KMS-11 (cell line): ENCODE results near the gene AUTS2.

Experiments
- H2AFZ ChIP-seq: fragments of 200-600 bp; sonication (generic); 2 replicates; pipeline ENCODE4 v1.6.1; 2016; ENCODE audit warnings: antibody characterized with exemption, mixed run types, low read depth
- H3K27ac ChIP-seq: fragments of 200-600 bp; sonication (generic); 2 replicates; pipeline ENCODE4 v1.6.1; 2016; ENCODE audit warnings: mild to moderate bottlenecking, mixed run types
- H3K27me3 ChIP-seq: fragments of 200-600 bp; sonication (generic); 2 replicates; pipeline ENCODE4 v1.6.1; 2017; ENCODE audit warnings: mild to moderate bottlenecking, low read depth, mixed run types, moderate library complexity; ENCODE audit not compliant: insufficient read depth
- H3K36me3 ChIP-seq: fragments of 200-600 bp; sonication (generic); 2 replicates; pipeline ENCODE4 v1.6.1; 2017; ENCODE audit warnings: mild to moderate bottlenecking, mixed run types; ENCODE audit not compliant: insufficient read depth
- H3K4me1 ChIP-seq: fragments of 200-600 bp; sonication (generic); 2 replicates; pipeline ENCODE4 v1.6.1; 2016; ENCODE audit warnings: mild to moderate bottlenecking, low read depth, mixed run types; ENCODE audit not compliant: poor library complexity, severe bottlenecking
- H3K4me2 ChIP-seq: fragments of 200-600 bp; sonication (generic); 2 replicates; pipeline ENCODE4 v1.7.0; 2016; ENCODE audit warnings: mild to moderate bottlenecking, mixed run types
- H3K4me3 ChIP-seq: fragments of 200-600 bp; sonication (generic); IDR thresholded peaks from 2 replicates; pipeline ENCODE4 v1.6.1; 2017; ENCODE audit warnings: low read depth, low read length, mixed read lengths; ENCODE audit not compliant: insufficient read depth
- H3K79me2 ChIP-seq: fragments of 200-600 bp; sonication (generic); 2 replicates; pipeline ENCODE4 v1.6.1; 2016; ENCODE audit warnings: low read depth, mixed run types; ENCODE audit not compliant: insufficient read depth
- H3K9ac ChIP-seq: fragments of 200-600 bp; sonication (generic); 2 replicates; pipeline ENCODE4 v1.6.1; 2016; ENCODE audit warnings: mild to moderate bottlenecking, mixed run types
- H4K20me1 ChIP-seq: fragments of 200-600 bp; sonication (generic); 2 replicates; pipeline ENCODE4 v1.6.1; 2016; ENCODE audit warnings: mild to moderate bottlenecking, mixed run types; ENCODE audit not compliant: insufficient read depth
- CTCF ChIP-seq: fragments of 200-600 bp; sonication (generic); conservative IDR thresholded peaks from 2 replicates; pipeline ENCODE4 v1.6.1; 2017; ENCODE audit warnings: low read depth, mild to moderate bottlenecking, antibody characterized with exemption, low read length, moderate library complexity, mixed read lengths

The AUTS2 gene

GRCh38 chr7:70529436-70529835 is 931.2 kb downstream of the AUTS2 start:
- Histone ChIP-seq H3K27me3 (no peaks in the 10 kb centered on the region), H3K27ac (no peak overlapping the region), H2AFZ (no peak overlapping the region), H3K79me2 (no peaks in the 10 kb centered on the region), H3K4me2 (no peak overlapping the region), H4K20me1 (no peaks in the 10 kb centered on the region), H3K4me3 (no peak overlapping the region), H3K9ac (no peak overlapping the region), H3K4me1 (no peaks in the 10 kb centered on the region), H3K36me3 (no peaks in the 10 kb centered on the region)
- no peak for TF ChIP-seq CTCF

GRCh38 chr7:70529914-70530585 is 931.8 kb downstream of the AUTS2 start:
- no peak overlapping the region for H3K4me2 ChIP-seq
- no peak overlapping the region for H3K27ac ChIP-seq
- H2AFZ ChIP-seq, result no peak overlapping the region
- H3K4me3 ChIP-seq, result no peak overlapping the region
- H4K20me1 ChIP-seq, result no peaks in the 10 kb centered on the region
- no peaks in the 10 kb centered on the region for H3K27me3 ChIP-seq
- H3K79me2 ChIP-seq, result no peaks in the 10 kb centered on the region
- no peaks in the 10 kb centered on the region for H3K4me1 ChIP-seq
- no peak overlapping the region for H3K9ac ChIP-seq
- H3K36me3 ChIP-seq, result no peaks in the 10 kb centered on the region
- no peak for TF ChIP-seq CTCF

- no peaks in the 10 kb centered on the region for H3K36me3 ChIP-seq
- no peak overlapping the region for H3K27ac ChIP-seq
- no peak overlapping the region for H3K9ac ChIP-seq
- no peaks in the 10 kb centered on the region for H3K27me3 ChIP-seq
- H3K4me3 ChIP-seq, result no peak overlapping the region
- no peaks in the 10 kb centered on the region for H3K4me1 ChIP-seq
- H3K79me2 ChIP-seq, result no peaks in the 10 kb centered on the region
- H2AFZ ChIP-seq, result no peak overlapping the region
- no peak overlapping the region for H3K4me2 ChIP-seq
- TF ChIP-seq CTCF, result no peak
- H4K20me1 ChIP-seq, result no peaks in the 10 kb centered on the region
These were observed 935.3 kb downstream of the AUTS2 start for GRCh38 chr7:70533614-70534013.

GRCh38 chr7:70539205-70539604 is 940.9 kb downstream of the AUTS2 start:
- Histone ChIP-seq H3K27ac (no peak overlapping the region), H4K20me1 (no peaks in the 10 kb centered on the region), H3K27me3 (no peaks in the 10 kb centered on the region), H3K4me1 (peaks cover 4% of the 10 kb centered on the region), H3K36me3 (no peaks in the 10 kb centered on the region), H3K4me3 (no peak overlapping the region), H3K4me2 (no peak overlapping the region), H2AFZ (no peak overlapping the region), H3K79me2 (no peaks in the 10 kb centered on the region), H3K9ac (no peak overlapping the region)
- TF ChIP-seq CTCF, result no peak
